SHP77 (cell line): Measurements from ENCODE around the gene MMUT.
A peak's percentile ranks its signal among the peaks of the same experiment; 100 is the strongest.
"Not testable (repeated sequence)": the region's sequence is repeated elsewhere in the genome, so short reads cannot be mapped to it uniquely, and the experiment has no call there.

Experiments used
- DNase-seq, 2 experiments: peaks; one replicate each; lab custom pipeline; 2025; lab: John Stamatoyannopoulos, UW

The MMUT gene

DNA sequence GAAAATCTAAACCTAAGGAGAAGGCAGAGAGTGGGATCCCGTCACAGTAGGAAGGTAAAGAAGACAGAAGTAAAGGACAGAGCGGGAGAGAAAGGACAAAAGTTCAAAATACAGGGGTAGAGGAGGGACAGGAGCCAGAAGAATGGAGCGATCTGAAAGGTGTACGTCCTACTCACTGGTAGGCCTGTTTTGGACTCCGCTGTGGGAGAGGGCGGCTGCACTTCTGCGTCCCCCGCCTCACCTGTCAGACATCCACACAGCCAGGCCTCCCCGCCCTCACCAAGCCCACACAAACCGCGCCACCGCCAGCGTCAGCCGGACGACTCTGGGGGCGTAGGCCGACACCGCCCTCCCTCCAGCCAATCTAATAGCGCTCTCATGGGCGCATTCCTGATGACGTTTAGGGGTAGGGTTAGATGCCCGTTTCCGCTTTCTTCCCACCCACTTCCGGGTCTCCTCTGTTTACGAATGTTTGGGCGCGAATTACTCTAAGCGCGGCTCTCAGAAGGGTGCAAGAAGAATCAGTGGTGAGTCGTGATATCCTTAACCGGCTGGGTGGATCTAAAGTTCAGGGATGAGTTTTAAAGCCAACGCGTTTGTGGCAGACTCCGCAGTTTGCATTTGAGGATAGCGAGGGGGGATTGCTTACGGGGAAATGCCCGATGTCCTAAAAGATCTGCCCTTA, at the start of gene MMUT, which contains the start of gene CENPQ:
MMUT (minus strand) TSS at position 327 of the 685 bp plus-strand sequence. CDS start 3,787 bp downstream, outside the sequence.
CENPQ (plus strand) TSS at position 444 of the 685 bp plus-strand sequence. CDS start 6,807 bp downstream, outside the sequence.
- DNase-seq = peak; percentile 93 to 95

DNA sequence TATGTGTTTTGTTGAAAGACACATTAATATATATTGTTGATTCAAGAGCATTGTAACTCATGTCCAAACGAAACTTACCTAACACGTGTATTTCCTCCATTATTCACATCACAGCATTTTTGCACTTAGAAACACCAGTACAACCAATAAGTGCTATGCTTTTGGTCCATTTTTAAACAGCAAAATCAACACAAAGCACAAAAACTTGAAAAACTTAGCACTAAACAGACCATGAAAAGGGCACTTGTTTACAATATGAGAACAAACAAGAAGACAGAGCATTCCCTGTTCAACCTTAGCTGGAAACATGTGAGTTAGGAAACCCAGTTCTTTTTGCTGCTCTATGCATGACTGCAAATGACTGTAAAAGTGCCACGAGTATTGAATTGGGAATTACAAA, 46.3 kb upstream of the MMUT start:
- DNase-seq = no peak

DNA sequence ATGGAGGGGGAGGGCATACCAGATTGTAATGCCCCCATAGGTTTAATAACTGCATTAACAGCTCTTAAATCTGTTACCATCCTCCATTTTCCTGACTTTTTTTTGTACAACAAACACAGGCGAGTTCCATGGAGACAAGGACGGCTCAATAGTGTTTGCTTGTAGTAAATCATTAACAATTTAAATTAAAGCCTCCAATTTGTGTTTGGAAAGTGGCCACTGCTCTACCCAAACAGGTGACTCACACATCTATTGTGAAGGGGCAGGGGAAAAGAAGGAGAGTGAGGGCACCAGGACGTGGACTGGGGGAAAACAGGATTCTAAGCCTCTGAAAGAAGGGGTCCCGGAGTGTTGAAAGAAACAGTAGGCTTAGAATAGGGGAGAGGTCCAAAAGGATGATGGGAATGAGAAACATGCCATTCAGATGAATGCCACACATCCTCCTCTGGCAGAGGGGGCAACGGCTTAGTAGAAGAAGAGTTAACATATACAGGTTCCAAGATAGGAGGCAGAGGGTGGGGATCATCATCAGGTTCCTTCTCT, 43.6 kb upstream of the MMUT start:
- no peak for DNase-seq

DNA sequence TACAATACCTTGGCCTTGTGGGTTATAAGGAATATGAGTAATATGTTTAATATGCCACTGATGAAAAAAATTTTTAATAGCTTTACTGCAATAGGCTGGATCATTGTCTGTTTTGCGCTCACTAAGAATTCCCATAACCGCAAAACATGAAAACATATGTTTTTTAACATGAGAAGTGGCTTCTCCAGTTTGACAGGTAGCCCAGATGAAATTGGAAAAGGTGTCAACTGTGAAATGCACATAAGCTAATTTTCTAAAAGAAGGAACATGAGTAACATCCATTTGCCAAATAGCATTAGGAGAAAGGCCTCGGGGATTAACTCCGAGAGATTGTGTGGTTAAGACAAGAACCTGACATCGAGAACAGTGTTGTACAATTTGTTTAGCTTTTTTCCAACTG, 41.6 kb upstream of the MMUT start:
- DNase-seq = no peak

DNA sequence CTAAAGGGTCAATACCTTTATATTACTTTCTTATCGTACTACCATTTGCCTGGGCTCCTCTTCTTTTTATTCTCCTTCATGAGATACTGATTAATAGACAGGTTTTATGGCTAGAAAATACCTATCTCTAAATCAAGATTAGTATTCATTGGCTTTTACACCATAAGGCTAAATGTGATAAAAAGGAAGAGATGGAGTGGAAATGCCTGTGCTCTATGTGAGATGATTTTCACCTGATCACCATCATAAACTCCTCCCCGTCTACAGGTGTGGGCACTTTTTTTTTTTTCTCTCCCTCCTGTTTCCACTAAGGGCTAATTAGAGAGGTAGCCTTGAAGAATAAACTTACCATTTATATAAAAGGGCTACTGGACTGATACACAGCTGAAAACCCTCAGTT, 36.6 kb upstream of the MMUT start, which contains the start of gene GLYATL3:
GLYATL3 (plus strand) TSS at position 301 of the 400 bp plus-strand sequence. CDS start 12,068 bp downstream, outside the sequence.
- DNase-seq = no peak

DNA sequence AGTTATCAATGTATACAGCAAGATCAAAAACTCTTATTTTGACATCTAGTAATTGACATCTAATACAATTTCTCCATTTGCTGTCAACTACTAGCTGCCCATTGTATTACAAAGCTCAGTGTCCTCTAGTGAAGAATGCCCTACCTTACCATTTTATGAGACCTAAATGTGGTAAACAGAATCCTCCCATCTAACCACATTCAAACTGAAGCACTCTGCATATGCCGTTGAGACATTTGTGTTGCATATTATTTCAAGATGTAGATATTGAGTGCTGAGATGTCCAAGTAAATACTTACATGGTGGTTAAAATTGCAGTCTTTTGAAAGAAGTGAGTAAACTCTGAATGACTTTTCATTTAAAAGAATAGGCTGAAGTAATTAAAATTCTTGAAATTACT, 36.1 kb upstream of the MMUT start:
- DNase-seq = no peak

DNA sequence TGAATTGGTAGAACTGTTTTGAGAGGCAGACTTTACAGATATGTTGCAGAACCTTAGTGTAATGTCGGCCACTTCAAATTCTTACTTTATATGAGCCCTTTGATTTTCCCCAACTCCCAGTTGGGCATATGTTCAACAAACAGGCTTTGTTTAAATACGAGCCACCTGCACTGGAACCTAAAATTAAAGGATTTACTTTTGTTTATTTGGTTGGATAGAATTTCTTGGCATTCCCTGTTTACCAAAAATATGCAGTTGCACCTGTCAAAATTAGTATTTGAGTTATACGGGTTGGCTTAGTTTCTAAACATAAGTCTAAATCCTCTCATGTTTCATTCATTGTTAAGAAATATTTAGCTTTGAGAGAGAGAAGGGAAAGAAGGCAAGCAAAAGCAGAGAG, 34.3 kb upstream of the MMUT start:
- no peak for DNase-seq

DNA sequence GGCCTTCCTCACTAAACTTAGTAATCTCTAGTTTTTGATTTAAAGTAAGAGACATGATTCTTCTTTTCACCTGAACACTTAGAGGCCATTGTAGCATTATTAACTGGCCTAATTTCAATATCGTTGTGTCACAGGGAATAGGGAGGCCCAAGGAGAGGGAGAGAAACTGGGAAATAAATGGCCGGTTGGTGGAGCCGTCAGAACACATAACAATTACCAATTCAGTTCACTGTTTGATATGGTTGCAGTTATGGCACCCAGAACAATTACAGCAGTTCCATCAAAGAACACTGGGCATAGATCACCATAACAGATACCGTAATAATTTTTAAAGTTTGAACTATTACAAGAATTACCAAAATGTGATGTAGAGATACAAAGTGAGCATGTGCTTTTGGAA, 27.6 kb upstream of the MMUT start:
- DNase-seq = no peak

DNA sequence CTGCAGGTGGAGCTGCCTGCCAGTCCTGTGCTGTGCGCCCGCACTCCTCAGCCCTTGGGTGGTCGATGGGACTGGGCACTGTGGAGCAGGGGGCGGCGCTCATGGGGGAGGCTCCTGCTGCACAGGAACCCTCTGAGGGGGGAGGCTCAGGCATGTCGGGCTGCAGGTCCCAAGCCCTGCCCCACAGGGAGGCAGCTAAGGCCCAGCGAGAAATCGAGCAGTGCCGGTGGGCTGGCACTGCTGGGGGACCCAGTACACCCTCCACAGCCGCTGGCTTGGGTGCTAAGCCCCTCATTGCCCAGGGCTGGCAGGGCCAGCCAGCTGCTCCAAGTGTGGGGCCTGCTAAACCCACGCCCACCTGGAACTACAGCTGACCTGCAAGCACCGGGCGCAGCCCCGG, 20.3 kb upstream of the MMUT start:
- not testable (repeated sequence) for DNase-seq

DNA sequence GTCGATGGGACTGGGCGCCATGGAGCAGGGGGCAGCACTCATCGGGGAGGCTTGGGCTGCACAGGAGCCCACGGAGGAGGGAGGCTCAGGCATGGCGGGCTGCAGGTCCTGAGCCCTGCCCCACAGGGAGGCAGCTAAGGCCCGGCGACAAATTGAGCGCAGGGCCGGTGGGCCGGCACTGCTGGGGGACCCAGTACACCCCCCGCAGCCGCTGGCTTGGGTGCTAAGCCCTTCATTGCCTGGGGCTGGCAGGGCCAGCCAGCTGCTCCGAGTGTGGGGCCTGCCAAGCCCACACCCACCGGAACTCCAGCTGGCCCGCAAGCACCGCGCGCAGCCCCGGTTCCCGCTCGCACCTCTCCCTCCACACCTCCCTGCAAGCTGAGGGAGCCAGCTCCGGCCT, 18.8 kb upstream of the MMUT start:
- DNase-seq = not testable (repeated sequence)

DNA sequence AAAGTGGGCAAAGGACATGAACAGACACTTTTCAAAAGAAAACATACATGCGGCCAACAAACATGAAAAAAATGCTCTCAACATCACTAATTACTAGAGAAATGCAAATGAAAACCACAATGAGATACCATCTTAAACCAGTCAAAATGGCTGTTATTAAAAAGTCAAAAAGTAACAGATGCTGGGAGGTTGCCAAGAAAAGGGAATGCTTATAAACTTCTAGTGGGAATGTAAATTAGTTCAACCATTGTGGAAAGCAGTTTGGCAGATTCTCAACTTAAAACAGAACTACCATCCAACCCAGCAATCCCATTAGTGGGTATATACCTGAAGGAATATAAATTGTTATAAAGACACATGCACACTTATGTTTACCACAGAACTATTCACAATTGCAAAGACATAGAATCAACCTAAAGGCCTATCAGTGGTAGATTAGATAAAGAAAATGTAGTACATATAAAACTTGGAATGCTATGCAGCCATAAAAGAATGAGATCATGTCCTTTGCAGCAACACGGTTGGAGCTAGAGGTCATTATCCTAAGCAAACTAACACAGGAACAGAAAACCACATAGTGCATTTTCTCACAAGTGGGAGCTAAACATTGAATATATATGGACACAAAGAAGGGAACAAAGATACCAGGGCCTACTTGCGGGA, 16.4 kb upstream of the MMUT start:
- no peak for DNase-seq

DNA sequence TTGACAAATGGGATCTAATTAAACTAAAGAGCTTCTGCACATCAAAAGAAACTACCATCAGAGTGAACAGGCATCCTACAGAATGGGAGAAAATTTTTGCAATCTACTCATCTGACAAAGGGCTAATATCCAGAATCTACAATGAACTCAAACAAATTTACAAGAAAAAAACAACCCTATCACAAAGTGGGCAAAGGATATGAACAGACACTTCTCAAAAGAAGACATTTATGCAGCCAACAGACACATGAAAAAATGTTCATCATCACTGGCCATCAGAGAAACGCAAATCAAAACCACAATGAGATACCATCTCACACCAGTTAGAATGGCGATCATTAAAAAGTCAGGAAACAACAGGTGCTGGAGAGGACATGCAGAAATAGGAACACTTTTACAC, 13.5 kb upstream of the MMUT start:
- not testable (repeated sequence) for DNase-seq

DNA sequence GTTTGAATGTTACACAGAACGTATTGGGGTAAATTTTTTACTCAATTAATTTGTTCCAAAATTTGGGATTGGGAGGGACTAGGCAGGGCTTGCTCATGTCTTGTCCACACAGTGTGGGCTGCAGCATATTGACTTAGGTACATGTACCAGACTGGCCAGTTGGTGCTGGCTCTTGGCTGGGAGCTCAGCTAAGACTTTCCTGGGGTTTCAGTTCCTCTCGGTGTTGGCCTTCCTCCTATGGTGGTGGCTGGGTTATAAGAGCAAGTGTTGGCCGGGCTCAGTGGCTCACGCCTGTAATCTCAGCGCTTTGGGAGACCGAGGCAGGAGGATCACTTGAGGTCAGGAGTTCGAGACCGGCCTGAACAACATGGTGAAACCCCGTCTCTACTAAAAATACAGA, 5.0 kb upstream of the MMUT start:
- DNase-seq = no peak

DNA sequence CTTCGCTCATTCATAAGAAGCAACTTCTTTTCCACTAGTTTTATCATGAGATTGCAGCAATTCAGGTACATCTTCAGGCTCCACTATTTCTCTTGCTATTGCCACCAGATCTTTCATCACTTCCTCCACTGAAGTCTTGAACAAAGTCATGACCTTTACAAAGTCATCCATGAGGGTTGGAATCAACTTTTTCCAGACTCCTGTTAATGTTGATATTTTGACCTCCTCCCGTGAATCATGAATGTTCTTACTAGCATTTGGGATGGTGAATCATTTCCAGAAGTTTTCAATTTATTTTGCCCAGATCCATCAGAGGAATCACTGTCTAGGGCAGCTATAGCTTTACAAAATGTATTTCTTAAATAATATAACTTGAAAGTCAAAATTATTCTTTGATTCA, 1.6 kb upstream of the MMUT start:
- no peak for DNase-seq

DNA sequence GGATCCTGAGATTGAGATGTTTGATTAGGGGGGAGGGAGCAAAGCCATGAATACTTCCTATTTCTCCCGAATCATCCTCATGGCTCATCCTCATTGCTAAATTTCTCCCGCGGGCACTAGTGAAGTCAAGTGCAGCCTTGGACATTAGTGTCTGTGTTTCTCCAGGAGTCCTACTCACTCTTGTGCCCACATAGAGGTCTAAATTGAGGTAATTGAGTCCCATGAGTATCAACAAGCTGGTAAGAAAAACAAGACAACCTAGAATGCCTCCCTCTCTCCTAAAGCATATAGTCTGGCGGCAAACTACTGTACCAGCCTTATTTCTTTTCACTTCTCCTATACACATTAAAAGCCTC, 537 bp upstream of the MMUT start:
- DNase-seq = no peak

DNA sequence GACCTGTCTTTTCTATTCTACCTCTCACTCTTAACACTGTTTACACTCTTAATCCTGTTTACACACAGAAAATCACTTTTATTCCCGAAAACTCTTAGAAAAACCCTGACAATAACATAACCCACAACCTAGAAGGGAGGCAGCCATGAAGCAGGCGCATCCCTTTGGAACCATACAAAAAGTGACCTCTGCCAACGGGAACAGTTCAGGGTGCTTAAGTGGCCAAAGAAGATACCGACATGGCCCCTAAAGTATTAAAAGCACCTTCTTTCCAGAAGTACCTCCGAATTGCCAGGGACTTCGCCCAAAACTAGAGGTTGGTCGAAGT, 490 bp downstream of the MMUT start:
- no peak for DNase-seq

DNA sequence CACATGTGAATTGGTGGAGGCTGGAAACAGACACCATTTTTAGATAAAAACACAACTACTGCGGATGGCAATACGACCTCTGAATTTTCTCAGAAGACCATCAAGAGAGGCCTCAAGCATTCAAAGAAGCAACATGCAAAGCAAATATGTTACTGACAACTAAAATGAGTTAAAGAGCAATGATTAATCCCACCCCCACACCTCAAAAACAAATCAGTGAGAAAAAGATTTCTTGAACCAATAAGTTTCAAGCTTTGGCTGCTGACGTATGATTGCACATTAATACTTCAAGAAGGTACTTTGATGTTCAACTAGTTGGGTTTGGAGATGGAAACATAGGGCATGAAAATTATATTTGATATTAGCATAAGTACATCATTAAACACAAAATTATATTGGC, 982 bp downstream of the MMUT start:
- no peak for DNase-seq

DNA sequence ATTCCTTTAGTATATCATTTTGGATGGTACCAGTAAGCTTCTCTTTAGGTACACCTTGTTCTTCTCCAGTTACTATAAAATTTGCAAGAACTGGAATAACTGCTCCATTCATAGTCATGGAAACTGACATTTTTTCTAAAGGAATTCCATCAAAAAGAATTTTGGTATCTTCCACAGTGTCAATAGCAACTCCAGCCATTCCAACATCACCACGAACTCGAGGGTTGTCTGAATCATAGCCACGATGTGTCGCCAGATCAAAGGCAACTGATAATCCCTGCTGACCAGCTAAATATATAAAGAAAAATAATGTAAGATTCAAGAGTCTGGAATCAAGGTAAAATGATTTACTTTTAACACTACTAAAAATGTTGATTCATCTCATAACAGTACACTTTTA, 5.3 kb downstream of the MMUT start:
- no peak for DNase-seq

DNA sequence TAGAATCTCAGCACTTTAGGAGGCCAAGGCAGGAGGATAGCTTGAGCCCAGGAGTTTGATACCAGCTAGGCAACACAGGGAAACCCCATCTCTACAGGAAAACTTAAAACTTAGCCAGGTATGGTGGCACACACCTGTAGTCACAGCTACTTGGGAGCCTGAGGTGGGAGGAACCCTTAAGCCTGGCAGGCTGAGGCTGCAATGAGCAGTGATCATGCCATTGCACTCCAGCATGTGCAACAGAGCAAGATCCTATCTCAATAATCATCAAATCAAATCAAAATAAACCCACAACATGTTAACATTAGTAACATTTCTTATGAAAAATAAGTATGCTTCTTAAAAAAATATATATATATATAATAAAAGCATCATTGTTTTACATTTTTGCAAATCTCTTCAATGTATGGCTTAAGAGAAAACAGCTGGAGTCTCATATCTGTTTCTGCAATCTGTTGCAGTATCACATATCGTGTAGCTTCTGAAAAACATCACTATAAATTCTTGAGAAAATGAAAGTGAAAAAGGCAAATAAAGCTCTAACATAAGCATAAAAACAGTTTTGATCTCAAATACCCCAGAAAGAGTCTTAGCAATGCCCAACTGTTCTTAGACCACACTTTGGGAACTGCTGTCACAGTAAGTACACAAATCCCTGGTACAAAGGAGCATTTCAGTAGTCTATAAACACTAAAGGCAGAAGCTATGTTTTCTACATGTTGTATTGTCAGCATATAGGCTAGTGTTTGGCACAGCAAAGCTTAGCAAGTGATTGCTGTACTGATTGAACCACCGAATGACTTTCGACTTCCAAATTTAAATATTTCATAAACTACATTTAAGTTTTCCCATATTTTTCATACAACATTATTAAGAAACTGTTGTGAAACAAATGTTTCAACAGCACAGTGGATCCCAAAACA, 8.0 kb downstream of the MMUT start:
- DNase-seq = no peak

DNA sequence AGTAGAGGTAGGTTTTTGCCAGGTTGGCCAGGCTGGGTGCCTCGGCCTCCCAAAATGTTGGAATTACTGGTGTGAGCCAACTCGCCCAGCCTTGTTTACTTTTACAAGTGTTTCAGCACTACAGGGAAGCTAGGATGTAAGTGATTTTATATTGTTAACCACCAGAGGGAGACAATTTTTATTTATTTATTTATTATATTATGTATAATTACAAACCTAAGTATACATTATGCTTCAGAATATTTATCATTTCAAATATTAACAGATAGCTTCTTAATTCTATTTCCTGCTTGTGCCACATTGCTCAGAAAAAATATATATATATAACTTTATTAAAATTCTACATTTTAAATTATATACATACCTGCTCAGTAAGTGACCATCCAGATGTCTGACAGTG, 9.8 kb downstream of the MMUT start:
- no peak for DNase-seq

DNA sequence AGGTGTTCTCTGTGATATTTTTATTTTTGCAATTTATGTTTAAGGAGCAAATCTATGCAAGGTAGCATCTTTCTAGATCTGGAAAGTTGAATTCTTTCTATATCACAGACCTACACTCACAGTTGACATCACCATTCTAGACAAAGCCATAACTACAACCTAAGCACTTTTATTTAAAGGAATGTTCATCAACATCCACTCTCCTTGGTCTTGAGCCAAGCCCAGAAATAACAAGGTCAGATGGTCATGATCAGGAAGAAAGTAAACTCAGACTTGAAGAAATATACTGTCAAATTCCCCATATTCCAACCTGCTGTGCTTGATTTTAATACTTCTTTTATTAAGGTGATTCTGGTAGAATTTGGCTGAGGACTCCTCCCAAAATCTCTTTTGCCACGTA, 32.2 kb downstream of the MMUT start:
- no peak for DNase-seq

DNA sequence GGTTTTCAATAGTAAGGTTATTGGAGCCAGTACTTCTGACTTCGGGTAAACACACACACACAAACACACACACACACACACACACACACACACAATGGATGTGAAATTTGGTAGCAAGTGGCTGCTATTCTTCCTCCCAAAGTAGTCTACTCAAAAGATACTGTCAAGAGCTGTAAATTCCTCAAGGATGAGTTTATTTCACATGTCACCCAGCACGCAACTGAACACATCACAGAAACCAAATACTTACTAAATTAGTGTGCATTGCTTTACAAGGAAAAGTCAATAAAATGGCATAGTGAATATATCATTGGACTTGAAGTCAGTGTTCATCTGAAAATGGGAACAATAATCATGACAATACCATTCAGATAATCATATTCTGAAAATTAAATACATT, 32.9 kb downstream of the MMUT start:
- DNase-seq = no peak

DNA sequence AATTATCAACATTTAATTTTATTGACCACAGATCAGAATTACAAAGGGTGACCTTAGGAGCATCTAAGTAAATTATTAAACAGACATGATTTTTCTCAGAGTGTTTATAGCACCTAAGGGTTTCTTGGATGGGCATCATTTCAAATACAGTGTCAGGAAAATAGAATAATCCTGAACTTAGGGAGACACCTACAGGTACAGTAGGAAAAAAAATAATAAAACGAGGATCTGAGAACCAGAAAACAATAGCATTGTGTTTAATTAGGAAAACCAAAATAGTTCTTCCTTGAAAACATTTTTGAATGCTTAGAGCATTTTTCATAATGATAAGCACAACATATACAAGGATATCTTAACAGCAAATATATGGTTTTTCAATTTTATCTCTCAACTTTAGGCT, 39.2 kb downstream of the MMUT start:
- DNase-seq = peak in 1 of 2 experiments; percentile 21
